Hypothalamus (tissue), 51 donors: ENCODE measurements around the gene DOK6.

Source experiments
- DNase-seq, 51 donors: peaks; one replicate each; lab custom pipeline; 2025; lab: John Stamatoyannopoulos, UW

Gene DOK6

GRCh38 chr18:69725855-69726508, 325.3 kb downstream of the DOK6 start:
- DNase-seq = peak in 1 of 51 donors; percentile 2

- no peak for DNase-seq
Measured at GRCh38 chr18:69727912-69728572, 327.4 kb downstream of the DOK6 start.

GRCh38 chr18:69730664-69731063, 330.0 kb downstream of the DOK6 start:
- no peak for DNase-seq

GRCh38 chr18:69734536-69734935, 333.8 kb downstream of the DOK6 start:
- DNase-seq = no peak

- no peak for DNase-seq
Measured at GRCh38 chr18:69736730-69737129, 336.0 kb downstream of the DOK6 start.

GRCh38 chr18:69737851-69738250, 337.2 kb downstream of the DOK6 start:
- DNase-seq = no peak

GRCh38 chr18:69747388-69747787, 346.7 kb downstream of the DOK6 start:
- DNase-seq = no peak

GRCh38 chr18:69752737-69753380, 352.2 kb downstream of the DOK6 start:
- DNase-seq = no peak

- DNase-seq = no peak
Measured at GRCh38 chr18:69754108-69754507, 353.4 kb downstream of the DOK6 start.

- DNase-seq = no peak
Measured at GRCh38 chr18:69755041-69755440, 354.4 kb downstream of the DOK6 start.

- DNase-seq = no peak
Measured at GRCh38 chr18:69755856-69756496, 355.3 kb downstream of the DOK6 start.

- no peak for DNase-seq
Measured at GRCh38 chr18:69757733-69758132, 357.0 kb downstream of the DOK6 start.

GRCh38 chr18:69758458-69758857, 357.8 kb downstream of the DOK6 start:
- DNase-seq = no peak

GRCh38 chr18:69759046-69759445, 358.4 kb downstream of the DOK6 start:
- DNase-seq = no peak

- DNase-seq = no peak
Measured at GRCh38 chr18:69763002-69763401, 362.3 kb downstream of the DOK6 start.

- DNase-seq = no peak
Measured at GRCh38 chr18:69763821-69764220, 363.1 kb downstream of the DOK6 start.

GRCh38 chr18:69770238-69770637, 369.6 kb downstream of the DOK6 start:
- no peak for DNase-seq

GRCh38 chr18:69774831-69775230, 374.1 kb downstream of the DOK6 start:
- DNase-seq = no peak

GRCh38 chr18:69777248-69777647, 376.6 kb downstream of the DOK6 start:
- no peak for DNase-seq

- no peak for DNase-seq
Measured at GRCh38 chr18:69778680-69779079, 378.0 kb downstream of the DOK6 start.

GRCh38 chr18:69780851-69781250, 380.2 kb downstream of the DOK6 start:
- DNase-seq = no peak

- no peak for DNase-seq
Measured at GRCh38 chr18:69784815-69785214, 384.1 kb downstream of the DOK6 start.
